H1 (cell line): ENCODE measurements around the gene FAM83G. TPM values are rescaled to one million over a fixed set of nuclear protein-coding genes. Genes with fewer than 3 reads are reported as not detected.

Experiments used
- CTCF ChIA-PET: fragments of 300-600 bp; sonication (Branson Sonifier 250); formaldehyde crosslinking; loops from one replicate; lab custom pipeline; 2021; ENCODE audit not compliant: partially characterized antibody; lab: Charles Lee
- POLR2A ChIA-PET: fragments of 300-600 bp; sonication (Branson Sonifier 250); formaldehyde crosslinking; loops from one replicate; lab custom pipeline; 2021; ENCODE audit warnings: inconsistent platforms; ENCODE audit not compliant: partially characterized antibody; lab: Charles Lee
- DNase-seq, 2 experiments: peaks; one replicate each; pipeline versions ENCODE4 v3.0.0 to v3.0.0-alpha.2; 2010 to 2022; ENCODE audit warnings: low spot score in 2 of 2, low read depth in 1 of 2, mixed read lengths in 1 of 2
- FAIRE-seq: peaks from 2 replicates; lab custom pipeline; 2011; peaks lifted over from hg19 to GRCh38; lab: Jason Lieb, UNC
- H2AFZ ChIP-seq: 2 replicates; pipeline ENCODE4 v1.8.1; 2012; ENCODE audit warnings: low read length, inconsistent platforms
- H2AK5ac ChIP-seq: 2 replicates; pipeline ENCODE4 v1.6.1; 2013; ENCODE audit warnings: low read depth, low read length
- H2BK120ac ChIP-seq: replicated peaks from 2 replicates; pipeline ENCODE3; 2013; ENCODE audit warnings: low read depth, low read length, inconsistent platforms
- H2BK12ac ChIP-seq: 2 replicates; pipeline ENCODE4 v1.6.1; 2013; ENCODE audit warnings: low read depth, low read length
- H2BK15ac ChIP-seq: 2 replicates; pipeline ENCODE4 v1.6.1; 2013; ENCODE audit warnings: low read length
- H2BK20ac ChIP-seq: 2 replicates; pipeline ENCODE4 v1.6.1; 2013; ENCODE audit warnings: low read length
- H2BK5ac ChIP-seq: 2 replicates; pipeline ENCODE4 v1.6.1; 2013; ENCODE audit warnings: low read depth, low read length
- H3K14ac ChIP-seq: 2 replicates; pipeline ENCODE4 v1.6.1; 2013; ENCODE audit warnings: inconsistent platforms; ENCODE audit not compliant: insufficient read length
- H3K18ac ChIP-seq: 2 replicates; pipeline ENCODE4 v1.6.1; 2013; ENCODE audit warnings: low read length; ENCODE audit errors: extremely low read depth
- H3K23ac ChIP-seq: 2 replicates; pipeline ENCODE4 v1.6.1; 2013; ENCODE audit warnings: inconsistent platforms; ENCODE audit not compliant: insufficient read length
- H3K23me2 ChIP-seq: 2 replicates; pipeline ENCODE4 v1.6.1; 2013; ENCODE audit warnings: low read depth, low read length
- H3K27ac ChIP-seq: 2 replicates; pipeline ENCODE4 v1.6.1; 2011; ENCODE audit warnings: low read depth, low read length, inconsistent platforms
- H3K27me3 ChIP-seq, 4 experiments: replicated peaks in 1 of 4; 1 replicate in 1 of 4; 2 replicates in 3 of 4; pipeline versions ENCODE4 v1.6.1 to v1.8.1; 2011 to 2013; ENCODE audit warnings: low read length in 3 of 4, mild to moderate bottlenecking in 3 of 4, inconsistent platforms in 2 of 4, mixed read lengths in 2 of 4, moderate library complexity in 1 of 4; ENCODE audit not compliant: control insufficient read depth in 3 of 4, insufficient read depth in 3 of 4; ENCODE audit errors: extremely low read depth in 1 of 4
- H3K36me3 ChIP-seq, 4 experiments: 2 replicates each; pipeline versions ENCODE4 v1.6.1 to v1.8.1; 2011 to 2013; ENCODE audit warnings: mild to moderate bottlenecking in 4 of 4, low read length in 3 of 4, moderate library complexity in 2 of 4, control low read depth in 1 of 4, inconsistent platforms in 1 of 4; ENCODE audit not compliant: insufficient read depth in 4 of 4, control insufficient read depth in 2 of 4
- H3K4ac ChIP-seq: replicated peaks from 2 replicates; pipeline ENCODE3; 2013; ENCODE audit warnings: low read length, low read depth, mixed read lengths, inconsistent platforms; ENCODE audit not compliant: insufficient read length
- H3K4me1 ChIP-seq, 4 experiments: replicated peaks in 1 of 4; 1 replicate in 1 of 4; 2 replicates in 3 of 4; pipeline versions ENCODE4 v1.6.1 to v1.8.1; 2011 to 2013; ENCODE audit warnings: low read length in 3 of 4, inconsistent platforms in 2 of 4, mixed read lengths in 1 of 4; ENCODE audit not compliant: insufficient read depth in 4 of 4, control insufficient read depth in 3 of 4
- H3K4me2 ChIP-seq, 2 experiments: 2 replicates each; pipeline versions ENCODE4 v1.6.1 to v1.8.1; 2011 to 2013; ENCODE audit warnings: low read depth in 2 of 2, low read length in 2 of 2, control low read depth in 1 of 2, inconsistent platforms in 1 of 2, mild to moderate bottlenecking in 1 of 2; ENCODE audit not compliant: insufficient read depth in 1 of 2
- H3K4me3 ChIP-seq, 4 experiments: fragments of 200-600, 300-600 bp in 1 of 4; sonication (generic), shearing (Covaris generic), sonication (Bioruptor Twin) in 1 of 4; 2 replicates each; pipeline versions ENCODE4 v1.5.1 to v1.8.1; 2011 to 2016; ENCODE audit warnings: low read length in 4 of 4, low read depth in 3 of 4, control low read depth in 2 of 4, inconsistent platforms in 2 of 4, mild to moderate bottlenecking in 2 of 4, mixed read lengths in 1 of 4, moderate library complexity in 1 of 4; ENCODE audit not compliant: insufficient read depth in 2 of 4; ENCODE audit errors: extremely low read depth in 1 of 4
- H3K56ac ChIP-seq: replicated peaks from 2 replicates; pipeline ENCODE3; 2013; ENCODE audit warnings: low read depth, mild to moderate bottlenecking, mixed read lengths, low read length, inconsistent platforms; ENCODE audit not compliant: insufficient read length
- H3K79me1 ChIP-seq: 2 replicates; pipeline ENCODE4 v1.6.1; 2013; ENCODE audit warnings: low read depth, low read length, control low read depth
- H3K79me2 ChIP-seq, 2 experiments: 2 replicates each; pipeline versions ENCODE4 v1.6.1 to v1.8.1; 2012 to 2013; ENCODE audit warnings: low read length in 2 of 2, mild to moderate bottlenecking in 2 of 2, inconsistent platforms in 1 of 2; ENCODE audit not compliant: insufficient read depth in 2 of 2, control insufficient read depth in 1 of 2
- H3K9ac ChIP-seq, 4 experiments: replicated peaks in 1 of 4; 1 replicate in 1 of 4; 2 replicates in 3 of 4; pipeline versions ENCODE4 v1.6.1 to v1.8.1; 2011 to 2013; ENCODE audit warnings: low read depth in 3 of 4, low read length in 3 of 4, control low read depth in 2 of 4, mild to moderate bottlenecking in 2 of 4, moderate library complexity in 2 of 4, inconsistent platforms in 1 of 4; ENCODE audit errors: extremely low read depth in 1 of 4
- H3K9me3 ChIP-seq, 2 experiments: 2 replicates each; pipeline versions ENCODE4 v1.6.1 to v1.8.1; 2012 to 2013; ENCODE audit warnings: mild to moderate bottlenecking in 2 of 2, moderate library complexity in 2 of 2, control low read depth in 1 of 2, inconsistent platforms in 1 of 2, low read depth in 1 of 2, low read length in 1 of 2, mixed read lengths in 1 of 2; ENCODE audit not compliant: insufficient read depth in 2 of 2
- H4K20me1 ChIP-seq, 2 experiments: replicated peaks in 1 of 2; 2 replicates each; pipeline versions ENCODE3 to v1.8.1; 2011 to 2013; ENCODE audit warnings: inconsistent platforms in 2 of 2, low read length in 2 of 2, mild to moderate bottlenecking in 1 of 2; ENCODE audit not compliant: insufficient read depth in 2 of 2, control insufficient read depth in 1 of 2
- H4K5ac ChIP-seq: 2 replicates; pipeline ENCODE4 v1.6.1; 2013; ENCODE audit warnings: low read length, low read depth, mixed read lengths, inconsistent platforms; ENCODE audit not compliant: insufficient read length
- H4K8ac ChIP-seq: 2 replicates; pipeline ENCODE4 v1.8.0; 2013; ENCODE audit warnings: mild to moderate bottlenecking, moderate library complexity, low read length, inconsistent platforms; ENCODE audit not compliant: insufficient read depth; ENCODE audit errors: extremely low read depth
- H4K91ac ChIP-seq: replicated peaks from 2 replicates; pipeline ENCODE3; 2013; ENCODE audit warnings: low read length, mixed read lengths, inconsistent platforms; ENCODE audit not compliant: insufficient read length
- BCL11A ChIP-seq, 2 experiments: IDR thresholded peaks; one replicate each; pipeline ENCODE4 v1.6.1; 2011; ENCODE audit warnings: low read depth in 2 of 2, low read length in 2 of 2, mild to moderate bottlenecking in 2 of 2
- CHD1 ChIP-seq: IDR thresholded peaks from 2 replicates; pipeline ENCODE4 v1.6.1; 2012; ENCODE audit warnings: low read depth, low read length, improper control_type of control experiment
- CTBP2 ChIP-seq: IDR thresholded peaks from 2 replicates; pipeline ENCODE4 v1.7.0; 2011; ENCODE audit warnings: borderline replicate concordance, mild to moderate bottlenecking, moderate library complexity, mixed read lengths, low read length; ENCODE audit not compliant: insufficient read depth, insufficient read length
- GTF2F1 ChIP-seq: IDR thresholded peaks from 2 replicates; pipeline ENCODE4 v1.6.1; 2012; ENCODE audit warnings: low read depth, low read length, improper control_type of control experiment, borderline replicate concordance
- RBBP5 ChIP-seq: IDR thresholded peaks from 2 replicates; pipeline ENCODE4 v1.7.1; 2012; ENCODE audit warnings: low read depth, mild to moderate bottlenecking, inconsistent platforms, low read length, moderate library complexity, borderline replicate concordance
- SP4 ChIP-seq: IDR thresholded peaks from 2 replicates; pipeline ENCODE4 v1.6.1; 2012; ENCODE audit warnings: low read length, inconsistent platforms
- TAF1 ChIP-seq: IDR thresholded peaks from 2 replicates; pipeline ENCODE4 v1.6.1; 2011; ENCODE audit warnings: mild to moderate bottlenecking, low read depth, low read length
- TCF12 ChIP-seq: IDR thresholded peaks from 2 replicates; pipeline ENCODE4 v1.6.1; 2011; ENCODE audit warnings: low read depth, mild to moderate bottlenecking, low read length
- TEAD4 ChIP-seq: IDR thresholded peaks from 2 replicates; pipeline ENCODE4 v1.6.1; 2012; ENCODE audit warnings: low read depth, low read length, inconsistent platforms, mixed read lengths
- WGBS, 2 experiments: shearing (Covaris generic) in 1 of 2; methylation state at CpG; one replicate each; pipeline versions ENCODE4 v1.1.6 to v1.1.7; 2013 to 2015; ENCODE audit warnings: low lambda C conversion rate in 2 of 2, mixed read lengths in 2 of 2, inconsistent platforms in 1 of 2, low coverage in 1 of 2, missing lambda C conversion rate in 1 of 2; ENCODE audit not compliant: insufficient replicate concordance in 2 of 2, insufficient coverage in 1 of 2, insufficient read length in 1 of 2; ENCODE audit errors: extremely low coverage in 1 of 2, missing lambda C conversion rate in 1 of 2; 5-methylcytosine and 5-hydroxymethylcytosine counted together
- polyA plus RNA-seq, 7 experiments: library from polyadenylated mRNA; depleted of rRNA in 3 of 7; stranded (reverse) in 5 of 7; unstranded in 2 of 7; fragments of >200 nt in 5 of 7; fragments of 200-250 nt in 2 of 7; gene quantifications; 1 replicate in 5 of 7; 2 replicates in 1 of 7; 4 replicates in 1 of 7; pipeline versions ENCODE4 v1.2.1 to v1.2.3, GENCODE V29; 2011 to 2013; ENCODE audit warnings: missing spikeins in 2 of 7, mixed read lengths in 2 of 7
- total RNA-seq: library from RNA; stranded (reverse); fragmentation: NEBNext Ultra II Directional; extraction: Animal tissue kit (Norgen Biotek cat#: 25700); gene quantifications from 2 replicates; pipeline ENCODE4 v1.2.1, GENCODE V29; 2021

Gene FAM83G
- total and polyA plus RNA-seq, 2 of the 8 experiments (the other 6 are each of a cell fraction or from before 2014, with no cell fraction given): 15.4 to 29.0 TPM

- peaks cover 0 to 4% (median 0%) of the 10 kb centered on the region in 4 experiments; a peak in 2 of 7 replicates for H3K4me1 ChIP-seq
- H2BK15ac ChIP-seq: no peak overlapping the region
- no peaks in the 10 kb centered on the region for H3K23me2 ChIP-seq
- TF ChIP-seq GTF2F1: no peak
- TF ChIP-seq TCF12: no peak
- TF ChIP-seq TEAD4: no peak
- no peak for TF ChIP-seq SP4
- TF ChIP-seq CHD1: no peak
- TF ChIP-seq CTBP2: no peak
- no peak for TF ChIP-seq TAF1
- no peak for TF ChIP-seq BCL11A (IDR thresholded peaks at IDR 0.05; ENCODE audit: low read depth in 2 of 2, low read length in 2 of 2)
- TF ChIP-seq RBBP5: no peak
- TF ChIP-seq, all 59 proteins: peak for 0
- FAIRE-seq (no peak), DNase-seq (no peak)
- H3K14ac ChIP-seq: no peak overlapping the region
- no peaks in the 10 kb centered on the region for H3K9me3 ChIP-seq
- peaks cover 10 to 22% (median 20%) of the 10 kb centered on the region in 4 experiments for H3K36me3 ChIP-seq
- H4K8ac ChIP-seq: peak overlapping the region; percentile 65; the same call in 1 of the 2 replicates
- no peaks in the 10 kb centered on the region for H3K79me2 ChIP-seq
- H2BK12ac ChIP-seq: no peak overlapping the region
- H3K56ac ChIP-seq: no peak overlapping the region
- H4K5ac ChIP-seq: no peak overlapping the region
- no peak overlapping the region for H3K27ac ChIP-seq
- H3K27me3 ChIP-seq: no peaks in the 10 kb centered on the region
- no peak overlapping the region for H4K91ac ChIP-seq
- no peak overlapping the region for H3K9ac ChIP-seq
- peaks cover 5% of the 10 kb centered on the region; the same call in 1 of the 2 replicates for H3K79me1 ChIP-seq
- H2BK120ac ChIP-seq: no peak overlapping the region
- H3K4me2 ChIP-seq: no peak overlapping the region
- no peak overlapping the region for H2BK20ac ChIP-seq
- ChIA-PET POLR2A (interaction anchor here (0.6 to 1.5 kb wide), 2 partner anchors 15 to 42 kb away, joined by 3 to 5 read pairs; no protein-coding TSS in a partner anchor), CTCF (interaction anchor here (1.0 to 4.9 kb wide), 5 partner anchors 10 to 21 kb away, joined by 3 to 30 read pairs (median 3); no protein-coding TSS in a partner anchor)
- H3K23ac ChIP-seq: no peak overlapping the region
- 87% methylated on average over 28 of the region's 30 CpGs; no CpG with 5 or more reads in 1 of the 2 experiments for WGBS, 2 experiments
- H2AK5ac ChIP-seq: no peak overlapping the region
- no peak overlapping the region for H3K4me3 ChIP-seq
- no peak overlapping the region for H2AFZ ChIP-seq
- no peak overlapping the region for H3K18ac ChIP-seq
- H3K4ac ChIP-seq: no peak overlapping the region
- H4K20me1 ChIP-seq: peaks cover 6 to 18% of the 10 kb centered on the region in 2 experiments
- no peak overlapping the region for H2BK5ac ChIP-seq
These were observed 22.7 kb downstream of the FAM83G start for GRCh38 chr17:18981642-18982424.
